Esophagus muscularis mucosa (tissue), 4 donors: Measurements from ENCODE around the gene DSCAML1. TPM values are rescaled to one million over a fixed set of nuclear protein-coding genes. Genes with fewer than 3 reads are reported as not detected.

Experiments
- DNase-seq: peaks from one replicate; pipeline ENCODE4 v3.0.0-alpha.2; 2017; ENCODE audit errors: extremely low spot score
- H3K27ac ChIP-seq, 4 donors: fragments of 200-600 bp; sonication (generic); replicated peaks in 1 of 4; 1 replicate in 3 of 4; 2 replicates in 1 of 4; pipeline ENCODE4 v1.5.1; 2016 to 2019; ENCODE audit warnings: mild to moderate bottlenecking in 1 of 4
- H3K27me3 ChIP-seq, 4 donors: fragments of 200-600 bp; sonication (generic); one replicate each; pipeline versions ENCODE4 v1.5.1 to v1.6.0; 2016 to 2019
- H3K36me3 ChIP-seq, 4 donors: fragments of 200-600 bp; sonication (generic); one replicate each; pipeline ENCODE4 v1.5.1; 2016 to 2019
- H3K4me1 ChIP-seq, 4 donors: fragments of 200-600 bp; sonication (generic); one replicate each; pipeline ENCODE4 v1.5.1; 2016 to 2019
- H3K4me3 ChIP-seq, 4 donors: fragments of 200-600 bp; sonication (generic); 1 replicate in 2 of 4; 2 replicates in 2 of 4; pipeline ENCODE4 v1.5.1; 2016 to 2019; ENCODE audit warnings: mild to moderate bottlenecking in 4 of 4, moderate library complexity in 1 of 4
- H3K9me3 ChIP-seq, 4 donors: fragments of 200-600 bp; sonication (generic); 1 replicate in 3 of 4; 2 replicates in 1 of 4; pipeline ENCODE4 v1.5.1; 2016 to 2019
- CTCF ChIP-seq, 3 experiments: fragments of 200-600 bp in 2 of 3; fragments of 450-650 bp in 1 of 3; sonication (generic) in 2 of 3; IDR thresholded peaks; one replicate each; pipeline ENCODE4 v1.5.1; 2017 to 2019; ENCODE audit warnings: antibody characterized with exemption in 3 of 3, mild to moderate bottlenecking in 2 of 3, moderate library complexity in 1 of 3
- EP300 ChIP-seq: sonication (generic); formaldehyde crosslinking; IDR thresholded peaks from one replicate; pipeline ENCODE4 v1.6.1; 2017; ENCODE audit warnings: antibody characterized with exemption
- POLR2A ChIP-seq: fragments of 450-650 bp; IDR thresholded peaks from one replicate; pipeline ENCODE4 v1.6.1; 2017; ENCODE audit warnings: antibody characterized with exemption, moderate library complexity, mild to moderate bottlenecking, low read depth
- POLR2AphosphoS5 ChIP-seq, 2 donors: sonication (generic); formaldehyde crosslinking; IDR thresholded peaks; one replicate each; pipeline ENCODE4 v1.6.1; 2017; ENCODE audit warnings: antibody characterized with exemption in 2 of 2
- WGBS: methylation state at CpG from one replicate; pipeline ENCODE4 v1.1.5; 2018; 5-methylcytosine and 5-hydroxymethylcytosine counted together
- intact Hi-C: fragments of 100-400 bp; cut with DNase I; formaldehyde crosslinking; loops from one replicate; pipeline ENCODE4 v1.15.1; 2023
- total RNA-seq, 4 donors: library from RNA; depleted of rRNA; stranded (reverse); fragments of >200 nt; gene quantifications; one replicate each; pipeline versions ENCODE4 v1.1.0 to v1.2.1, GENCODE V29; 2016

DSCAML1 gene
- total RNA-seq, 4 donors from 2014 or later: 0.50 to 5.8 (median 1.2) TPM

- TF ChIP-seq CTCF (IDR thresholded peaks at IDR 0.05) (no peak), EP300 (no peak)
- intact Hi-C loops: no loop called here
- DNase-seq: no peak
- H3K27me3 ChIP-seq: peaks cover 0 to 17% (median 0%) of the 10 kb centered on the region in 4 donors
- no peaks in the 10 kb centered on the region for H3K4me1 ChIP-seq
- no peaks in the 10 kb centered on the region for H3K9me3 ChIP-seq
- H3K36me3 ChIP-seq: peaks cover 0 to 27% (median 5%) of the 10 kb centered on the region in 4 donors
- no peak overlapping the region for H3K4me3 ChIP-seq
- H3K27ac ChIP-seq: no peak overlapping the region
Observed at GRCh38 chr11:117433717-117434116, 363.3 kb downstream of the DSCAML1 start.

- DNase-seq: no peak
- 96% methylated on average over 7 of the region's 7 CpGs for WGBS
- Histone ChIP-seq H3K4me1 (peaks cover 0 to 2% (median 2%) of the 10 kb centered on the region in 4 donors), H3K4me3 (no peak overlapping the region), H3K27ac (no peak overlapping the region), H3K27me3 (peaks cover 0 to 4% (median 0%) of the 10 kb centered on the region in 4 donors), H3K9me3 (no peaks in the 10 kb centered on the region), H3K36me3 (peaks cover 0 to 27% (median 5%) of the 10 kb centered on the region in 4 donors)
- intact Hi-C loops: no loop called here
- TF ChIP-seq POLR2A: no peak
- TF ChIP-seq POLR2AphosphoS5 (IDR thresholded peaks at IDR 0.05): no peak
- TF ChIP-seq CTCF (IDR thresholded peaks at IDR 0.05): no peak
- no peak for TF ChIP-seq EP300
Observed at GRCh38 chr11:117431436-117431835, 365.6 kb downstream of the DSCAML1 start.

- Histone ChIP-seq H3K36me3 (peaks cover 0 to 26% (median 5%) of the 10 kb centered on the region in 4 donors), H3K4me1 (peaks cover 0 to 8% (median 7%) of the 10 kb centered on the region in 4 donors), H3K27me3 (peaks cover 0 to 10% (median 0%) of the 10 kb centered on the region in 4 donors), H3K4me3 (no peak overlapping the region), H3K27ac (no peak overlapping the region), H3K9me3 (no peaks in the 10 kb centered on the region)
- TF ChIP-seq POLR2A (no peak), EP300 (no peak), CTCF (IDR thresholded peaks at IDR 0.05) (no peak), POLR2AphosphoS5 (IDR thresholded peaks at IDR 0.05) (no peak)
- intact Hi-C loops: no loop called here
- WGBS: 85% methylated on average over 11 of the region's 15 CpGs
- DNase-seq: no peak
Observed at GRCh38 chr11:117430293-117430955, 366.6 kb downstream of the DSCAML1 start.

- no peaks in the 10 kb centered on the region for H3K9me3 ChIP-seq
- peaks cover 0 to 7% (median 0%) of the 10 kb centered on the region in 4 donors for H3K27me3 ChIP-seq
Observed at GRCh38 chr11:117428856-117429229, 368.2 kb downstream of the DSCAML1 start.

More at GRCh38 chr11:117428856-117429229, 368.2 kb downstream of the DSCAML1 start:
- peaks cover 0 to 26% (median 5%) of the 10 kb centered on the region in 4 donors for H3K36me3 ChIP-seq
- H3K27ac ChIP-seq: no peak overlapping the region
- H3K4me3 ChIP-seq: no peak overlapping the region
- peaks cover 0 to 8% (median 7%) of the 10 kb centered on the region in 4 donors for H3K4me1 ChIP-seq
- TF ChIP-seq POLR2AphosphoS5 (IDR thresholded peaks at IDR 0.05): no peak
- TF ChIP-seq CTCF (IDR thresholded peaks at IDR 0.05): no peak
- TF ChIP-seq POLR2A: no peak
- no peak for TF ChIP-seq EP300
- DNase-seq: no peak
- 86% methylated on average over 7 of the region's 7 CpGs for WGBS
- intact Hi-C loops: loop anchor here (5.0 kb wide), 1 partner anchor 388 kb away; no protein-coding TSS in a partner anchor
